ENCODE results near the gene GTPBP6.
"Not testable (repeated sequence)": the region's sequence is repeated elsewhere in the genome, so short reads cannot be mapped to it uniquely, and the experiment has no call there.

Gene GTPBP6

DNA sequence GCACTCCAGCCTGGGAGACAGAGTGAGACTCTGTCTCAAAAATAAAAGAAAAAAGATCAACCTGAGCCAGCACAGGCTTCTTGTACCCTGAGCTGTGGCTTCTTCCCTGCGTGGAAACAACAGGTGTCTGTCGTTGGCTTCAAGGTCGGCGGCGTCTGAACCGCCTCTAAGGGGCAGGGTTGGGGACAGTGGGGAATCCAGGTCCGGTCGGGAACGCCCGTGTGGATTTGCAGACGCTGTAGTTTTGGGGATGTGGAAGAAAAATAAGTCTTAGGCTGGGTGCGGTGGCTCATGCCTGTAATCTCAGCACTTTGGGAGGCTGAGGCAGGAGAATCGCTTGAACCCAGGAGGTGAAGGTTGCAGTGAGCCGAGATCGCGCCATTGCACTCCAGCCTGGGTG lies 54.6 kb downstream of the GTPBP6 start:
- DNase-seq (ENCODE audit: low spot score) = not testable (repeated sequence)

DNA sequence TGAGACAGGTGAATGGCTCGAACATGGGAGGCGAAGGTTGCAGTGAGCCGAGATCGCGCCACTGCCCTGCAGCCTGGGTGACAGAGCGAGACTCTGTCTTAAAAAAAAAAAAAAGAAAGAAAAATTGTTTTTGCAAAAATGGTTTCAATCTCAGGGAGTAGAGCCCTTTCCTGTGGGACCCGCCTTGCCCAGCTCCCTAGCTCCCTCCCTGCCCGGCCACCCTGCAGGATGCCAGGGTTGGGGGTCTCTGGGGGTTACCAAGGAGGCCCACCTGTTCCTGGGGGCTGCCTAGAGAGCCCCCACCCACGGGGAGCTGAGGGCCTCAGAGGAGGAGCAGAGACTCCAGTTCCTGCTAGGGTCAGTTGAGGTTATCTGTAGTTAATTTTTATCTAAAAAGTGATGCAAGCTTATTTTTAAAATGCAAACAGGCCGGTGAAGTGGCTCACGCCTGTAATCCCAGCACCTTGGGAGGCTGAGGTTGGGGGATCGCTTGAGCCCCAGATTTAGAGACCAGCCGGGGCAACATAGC lies 56.2 kb downstream of the GTPBP6 start:
- DNase-seq (ENCODE audit: low spot score) = no peak

DNA sequence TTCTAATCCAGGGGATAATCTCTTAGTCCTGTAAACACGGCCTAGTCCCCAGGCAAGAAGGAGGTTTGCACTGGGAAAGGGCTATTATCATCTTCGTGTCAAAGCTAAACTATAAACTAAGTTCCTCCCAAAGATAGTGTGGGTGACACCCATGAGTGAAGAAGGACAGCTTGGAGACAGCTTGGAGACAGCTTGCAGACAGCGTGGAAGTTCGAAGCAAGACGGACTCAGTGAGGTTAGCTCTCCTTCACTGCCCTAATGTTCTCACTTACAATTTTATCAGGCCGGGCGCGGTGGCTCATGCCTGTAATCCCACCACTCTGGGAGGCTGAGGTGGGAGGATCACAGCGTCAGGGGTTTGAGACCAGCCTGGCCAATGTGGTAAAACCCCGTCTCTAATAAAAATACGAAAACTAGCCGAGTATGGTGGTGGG lies 56.7 kb downstream of the GTPBP6 start:
- DNase-seq (ENCODE audit: low spot score) = no peak

DNA sequence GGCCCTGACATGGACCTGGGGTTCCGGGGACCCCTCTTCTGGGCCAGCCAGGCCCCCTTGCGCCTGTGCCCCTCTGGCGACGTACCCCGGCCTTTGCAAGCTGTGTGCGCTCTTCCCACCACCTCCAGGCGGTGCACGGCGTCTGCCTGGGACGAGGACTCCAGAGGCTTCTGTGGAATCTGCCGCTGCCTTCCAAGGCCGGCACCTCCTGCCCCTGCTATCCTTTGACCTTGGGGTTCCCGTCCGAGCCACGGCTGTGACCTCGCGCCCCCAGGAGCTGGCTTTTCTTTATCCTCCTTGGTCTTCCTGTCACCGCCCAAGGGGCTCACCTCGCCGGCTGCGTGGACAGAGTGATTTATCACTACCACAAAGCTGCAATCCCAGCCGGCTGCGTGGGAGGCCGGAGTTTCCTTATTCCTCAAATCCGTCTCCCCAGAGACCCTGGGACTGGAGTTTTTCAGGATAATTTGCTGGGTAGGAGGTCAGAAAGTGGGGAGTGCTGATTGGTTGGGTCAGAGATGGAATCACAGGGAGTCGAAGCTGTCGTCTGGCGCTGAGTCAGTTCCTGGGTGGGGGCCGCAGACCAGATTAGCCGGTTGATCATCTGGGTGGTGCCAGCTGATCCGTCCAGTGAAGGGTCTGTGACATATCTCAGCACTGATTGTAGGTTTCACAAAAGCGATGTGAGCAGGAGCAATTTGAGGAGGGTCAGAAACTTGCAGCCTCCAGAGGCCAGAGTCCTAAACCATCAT lies 57.3 kb downstream of the GTPBP6 start:
- no peak for DNase-seq (ENCODE audit: low spot score)

DNA sequence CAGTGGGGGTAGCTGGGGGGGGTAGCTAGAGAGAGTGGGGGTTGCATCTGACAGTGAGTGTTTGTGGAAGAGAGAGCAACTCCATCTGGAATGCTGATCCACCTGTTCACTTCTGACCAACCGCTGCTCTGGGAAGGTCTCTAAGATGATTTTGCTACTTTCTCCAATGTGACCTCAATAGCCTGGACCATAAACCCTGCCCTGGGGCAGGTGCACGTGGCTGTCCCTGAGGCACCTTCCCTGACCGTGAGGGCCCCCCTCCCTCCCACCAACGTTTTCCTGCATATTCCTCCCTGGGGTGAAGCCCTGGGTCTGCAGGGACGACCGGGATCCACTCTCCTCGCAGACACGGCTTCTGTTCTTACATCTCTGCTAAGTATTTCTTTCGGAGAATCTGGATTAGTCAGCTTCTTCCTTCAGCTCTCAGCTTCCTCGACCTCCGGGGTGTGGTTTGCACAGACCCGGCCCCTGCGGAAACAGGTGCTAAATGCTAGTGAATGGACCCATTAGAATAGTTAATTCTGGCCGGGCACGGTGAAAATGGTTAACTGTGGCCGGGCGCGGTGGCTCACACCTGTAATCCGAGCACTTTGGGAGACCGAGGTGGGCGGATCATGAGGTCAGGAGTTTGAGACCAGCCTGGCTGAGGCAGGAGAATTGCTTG lies 58.8 kb downstream of the GTPBP6 start:
- no peak for DNase-seq (ENCODE audit: low spot score)

DNA sequence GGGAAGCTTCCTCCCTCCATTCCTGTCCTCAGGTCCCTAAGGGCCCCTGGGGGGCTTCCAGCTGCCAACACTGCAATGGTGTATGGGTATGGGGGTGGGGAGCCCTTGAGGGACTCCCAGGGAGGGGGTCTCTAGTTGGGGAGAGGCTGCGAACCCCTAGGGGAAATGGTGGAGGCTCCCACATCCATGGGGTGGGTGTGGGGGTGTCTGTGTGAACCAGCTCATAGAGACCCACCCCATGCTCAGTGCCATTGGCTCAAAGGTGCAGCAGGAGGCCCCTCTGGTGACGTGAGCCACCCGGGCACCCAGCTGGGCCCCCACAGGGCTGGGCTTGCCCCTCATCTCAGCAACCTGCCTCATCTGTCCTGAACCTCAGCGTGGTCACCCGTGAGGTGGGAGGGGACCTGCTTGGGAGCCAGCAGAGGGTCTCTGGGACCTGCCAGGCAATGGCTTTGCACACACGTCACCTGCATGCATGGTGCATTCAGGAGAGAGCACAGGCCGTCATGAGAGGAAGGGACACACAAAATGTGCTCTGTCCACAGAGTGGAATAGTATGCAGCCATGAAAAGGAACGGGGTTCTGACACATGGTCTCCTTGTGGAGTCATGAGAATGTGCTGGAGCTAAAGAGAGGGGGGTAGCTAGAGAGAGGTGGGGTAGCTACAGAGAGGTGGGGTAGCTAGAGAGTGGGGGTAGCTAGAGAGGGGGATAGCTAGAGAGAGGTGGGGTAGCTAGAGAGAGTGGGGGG lies 60.1 kb downstream of the GTPBP6 start:
- no peak for DNase-seq (ENCODE audit: low spot score)

DNA sequence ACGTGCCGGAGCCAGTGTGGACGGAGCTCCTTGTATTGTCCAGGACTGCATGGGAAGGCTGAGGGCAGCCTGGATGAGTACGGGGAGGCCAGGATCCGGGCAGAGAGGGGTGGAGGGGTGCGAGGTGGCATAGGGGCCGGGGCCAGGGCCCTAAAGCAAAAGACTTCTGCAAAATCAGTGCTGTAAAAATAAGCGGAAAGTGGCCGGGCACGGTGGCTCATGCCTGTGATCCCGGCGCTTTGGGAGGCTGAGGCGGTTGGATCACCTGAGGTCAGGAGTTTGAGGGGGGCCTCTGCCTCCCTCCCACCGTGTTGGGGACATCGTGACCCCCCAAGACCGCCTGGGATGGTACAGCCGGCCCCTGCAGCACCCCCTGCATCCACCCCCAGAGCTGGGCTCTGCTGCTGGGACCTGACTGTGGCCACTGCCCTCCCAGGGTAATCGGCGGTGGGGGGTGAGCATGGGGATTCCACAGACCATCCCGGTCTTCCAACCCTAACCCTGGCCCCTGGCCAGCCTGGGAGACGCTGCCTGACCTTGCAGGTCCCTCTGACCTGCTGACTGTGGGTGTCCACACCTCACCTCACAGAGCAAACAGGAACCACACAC lies 60.8 kb downstream of the GTPBP6 start:
- DNase-seq (ENCODE audit: low spot score) = no peak

DNA sequence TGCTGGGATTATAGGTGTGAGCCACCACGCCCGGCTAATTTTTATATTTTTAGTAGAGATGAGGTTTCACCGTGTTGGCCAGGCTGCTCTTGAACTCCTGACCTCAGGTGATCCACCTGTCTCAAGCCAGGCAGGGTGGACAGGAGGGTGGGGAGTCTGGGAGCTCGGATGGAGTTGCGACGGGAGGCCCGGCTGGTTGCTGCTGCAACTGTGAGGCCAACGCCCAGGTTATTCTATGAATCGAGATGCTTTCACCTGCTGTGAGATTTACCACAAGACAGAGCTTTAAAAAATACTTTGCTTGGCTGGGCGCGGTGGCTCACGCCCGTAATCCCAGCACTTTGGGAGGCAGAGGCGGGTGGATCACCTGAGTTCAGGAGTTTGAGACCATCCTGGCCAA lies 61.5 kb downstream of the GTPBP6 start:
- not testable (repeated sequence) for DNase-seq (ENCODE audit: low spot score)

DNA sequence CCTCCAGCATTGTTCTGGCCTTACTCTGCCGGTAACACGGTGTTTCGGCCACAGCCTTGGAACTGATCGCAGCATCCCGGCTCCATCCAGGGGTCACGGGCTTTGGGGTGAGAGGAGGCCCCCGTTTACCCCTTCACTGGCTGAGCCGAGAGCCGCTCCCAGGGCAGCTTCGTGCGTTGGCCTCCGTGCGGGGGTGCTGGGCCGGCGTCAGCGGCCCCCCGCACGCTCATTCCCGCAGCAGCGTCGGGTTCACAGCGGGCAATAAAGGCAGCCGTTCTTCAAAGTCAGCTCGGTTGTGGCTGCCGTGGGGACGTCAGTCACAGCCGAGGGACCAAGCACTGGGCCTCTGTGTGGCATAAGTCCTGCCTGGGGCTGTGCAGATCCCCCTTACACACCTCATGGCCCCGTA lies 62.7 kb downstream of the GTPBP6 start:
- no peak for DNase-seq (ENCODE audit: low spot score)

All from hematopoietic multipotent progenitor cell treated with erythropoietin and hydrocortisone succinate and interleukin-3 and kit ligand, for 15 days (in vitro differentiated cells).